NCI-H748 treated with DMSO at 0.1 percent for 48 hours (cell line): ENCODE results near the gene UCN2.

ENCODE experiments used
- DNase-seq: peaks from one replicate; lab custom pipeline; 2025; lab: John Stamatoyannopoulos, UW

UCN2 gene

GRCh38 chr3:48563382-48563918, at the start of gene UCN2:
Gene UCN2 (minus strand): TSS chr3:48563781. CDS start chr3:48563124, 657 bp downstream.
- no peak for DNase-seq

- no peak for DNase-seq
Measured at GRCh38 chr3:48612309-48612708, 48.7 kb upstream of the UCN2 start.

GRCh38 chr3:48609088-48610005, 45.8 kb upstream of the UCN2 start, which contains the start of gene UQCRC1:
Gene UQCRC1 (minus strand): TSS chr3:48609646. CDS start chr3:48609620, 26 bp downstream.
- DNase-seq, result peak; percentile 64

GRCh38 chr3:48607519-48607918, 43.9 kb upstream of the UCN2 start:
- DNase-seq, result no peak

GRCh38 chr3:48601622-48601994, 38.0 kb upstream of the UCN2 start:
- no peak for DNase-seq

GRCh38 chr3:48600711-48601621, 37.4 kb upstream of the UCN2 start:
- DNase-seq, result no peak

- DNase-seq, result no peak
Measured at GRCh38 chr3:48599509-48600285, 36.1 kb upstream of the UCN2 start.

- no peak for DNase-seq
Measured at GRCh38 chr3:48599077-48599501, 35.5 kb upstream of the UCN2 start.

GRCh38 chr3:48598323-48599076, 34.9 kb upstream of the UCN2 start:
- DNase-seq, result no peak

GRCh38 chr3:48597408-48597800, 33.8 kb upstream of the UCN2 start:
- DNase-seq, result no peak

GRCh38 chr3:48596676-48597407, 33.3 kb upstream of the UCN2 start:
- no peak for DNase-seq

GRCh38 chr3:48596157-48596556, 32.6 kb upstream of the UCN2 start:
- no peak for DNase-seq

GRCh38 chr3:48595526-48596121, 32.0 kb upstream of the UCN2 start:
- no peak for DNase-seq

GRCh38 chr3:48595075-48595525, 31.5 kb upstream of the UCN2 start, which contains the start of gene COL7A1:
Gene COL7A1 (minus strand): TSS chr3:48595329. CDS start chr3:48595159, 170 bp downstream.
- no peak for DNase-seq

- no peak for DNase-seq
Measured at GRCh38 chr3:48594417-48595049, 31.0 kb upstream of the UCN2 start.

GRCh38 chr3:48593337-48593736, 29.8 kb upstream of the UCN2 start:
- DNase-seq, result no peak

- DNase-seq, result no peak
Measured at GRCh38 chr3:48592519-48593087, 29.0 kb upstream of the UCN2 start.

GRCh38 chr3:48591886-48592518, 28.4 kb upstream of the UCN2 start:
- no peak for DNase-seq
